K562 (cell line): ENCODE measurements around the gene EIF2S3. TPM values are rescaled to one million over a fixed set of nuclear protein-coding genes. Genes with fewer than 3 reads are reported as not detected.
A peak's percentile ranks its signal among the peaks of the same experiment; 100 is the strongest.

ENCODE experiments used
- BRF2 ChIP-seq: IDR thresholded peaks from 3 replicates; pipeline ENCODE4 v1.6.1; 2011; ENCODE audit warnings: borderline replicate concordance, mild to moderate bottlenecking; ENCODE audit not compliant: insufficient read length, insufficient read depth
- CAMTA2 ChIP-seq: fragments of 250-450 bp; sonication (Bioruptor Pico); conservative IDR thresholded peaks from 2 replicates; pipeline ENCODE4 v1.5.1; 2022
- CBFA2T3 ChIP-seq: fragments of 450-650 bp; IDR thresholded peaks from 2 replicates; pipeline ENCODE4 v1.6.1; 2017
- CEBPG ChIP-seq, 3 experiments: fragments of 200-800 bp in 1 of 3; sonication (Bioruptor generic) in 1 of 3; sonication (generic) in 1 of 3; formaldehyde crosslinking in 1 of 3; IDR thresholded peaks in 2 of 3; conservative IDR thresholded peaks in 1 of 3; 2 replicates each; pipeline versions ENCODE4 v1.6.1 to v1.8.0; 2016 to 2022; ENCODE audit warnings: missing compliant biosample characterization in 2 of 3, missing genetic modification characterization in 2 of 3, mild to moderate bottlenecking in 1 of 3, missing genetic modification reagents in 1 of 3
- EGR1 ChIP-seq: fragments of 450-650 bp; conservative IDR thresholded peaks from 2 replicates; pipeline ENCODE4 v1.6.1; 2017; ENCODE audit warnings: mild to moderate bottlenecking
- ETS2 ChIP-seq: IDR thresholded peaks from 2 replicates; pipeline ENCODE4 v1.6.1; 2016; ENCODE audit warnings: borderline replicate concordance, missing genetic modification characterization, mild to moderate bottlenecking, moderate library complexity, missing compliant biosample characterization; ENCODE audit not compliant: poor library complexity, severe bottlenecking
- FOXJ2 ChIP-seq: fragments of 200-800 bp; sonication (Bioruptor generic); IDR thresholded peaks from 2 replicates; pipeline ENCODE4 v1.6.1; 2016; ENCODE audit warnings: missing genetic modification characterization, missing compliant biosample characterization
- GABPB1 ChIP-seq: sonication (generic); formaldehyde crosslinking; IDR thresholded peaks from 2 replicates; pipeline ENCODE4 v1.8.0; 2022; ENCODE audit warnings: mild to moderate bottlenecking, missing genetic modification reagents
- KDM2B ChIP-seq: fragments of 250-450 bp; sonication (Bioruptor Pico); IDR thresholded peaks from 2 replicates; pipeline ENCODE4 v1.8.0; 2021; ENCODE audit warnings: mild to moderate bottlenecking, moderate library complexity
- KHSRP ChIP-seq: fragments of 450-650 bp; IDR thresholded peaks from 2 replicates; pipeline ENCODE4 v1.6.1; 2017
- MAFF ChIP-seq: IDR thresholded peaks from 2 replicates; pipeline ENCODE4 v1.6.1; 2012; ENCODE audit warnings: low read length, improper control_type of control experiment
- MYC ChIP-seq, 2 experiments: fragments of 250-450 bp in 1 of 2; sonication (Bioruptor Pico) in 1 of 2; IDR thresholded peaks; 2 replicates each; pipeline versions ENCODE4 v1.5.1 to v1.6.1; 2012 to 2021; ENCODE audit warnings: low read depth in 2 of 2, borderline replicate concordance in 1 of 2, improper control_type of control experiment in 1 of 2, low read length in 1 of 2, mild to moderate bottlenecking in 1 of 2, moderate library complexity in 1 of 2
- NCOR1 ChIP-seq: fragments of 450-650 bp; IDR thresholded peaks from 2 replicates; pipeline ENCODE4 v1.6.1; 2016; ENCODE audit warnings: mild to moderate bottlenecking, moderate library complexity
- POLR2G ChIP-seq: fragments of 200-400 bp; formaldehyde crosslinking; IDR thresholded peaks from 2 replicates; pipeline ENCODE4 v1.6.1; 2017; ENCODE audit warnings: low read depth, mild to moderate bottlenecking, antibody characterized with exemption, low read length, moderate library complexity
- PTBP1 ChIP-seq: fragments of 200-400 bp; formaldehyde crosslinking; IDR thresholded peaks from 2 replicates; pipeline ENCODE4 v1.6.1; 2017; ENCODE audit warnings: low read depth, low read length
- SIN3B ChIP-seq: fragments of 450-650 bp; IDR thresholded peaks from 2 replicates; pipeline ENCODE4 v1.6.1; 2017; ENCODE audit warnings: low read depth, mild to moderate bottlenecking, moderate library complexity
- SLC30A9 ChIP-seq: fragments of 250-450 bp; sonication (Bioruptor Pico); IDR thresholded peaks from 2 replicates; pipeline ENCODE4 v1.8.0; 2022; ENCODE audit warnings: mild to moderate bottlenecking, moderate library complexity
- SMARCE1 ChIP-seq: fragments of 450-650 bp; IDR thresholded peaks from 2 replicates; pipeline ENCODE4 v1.7.1; 2016; ENCODE audit warnings: mild to moderate bottlenecking
- SNIP1 ChIP-seq: fragments of 450-650 bp; IDR thresholded peaks from 2 replicates; pipeline ENCODE4 v1.7.1; 2017; ENCODE audit warnings: low read depth, mild to moderate bottlenecking
- SRSF9 ChIP-seq: fragments of 200-400 bp; formaldehyde crosslinking; IDR thresholded peaks from 2 replicates; pipeline ENCODE4 v1.6.1; 2017; ENCODE audit warnings: low read depth, low read length, borderline replicate concordance
- TEAD1 ChIP-seq, 2 experiments: fragments of 450-650 bp in 1 of 2; sonication (generic) in 1 of 2; formaldehyde crosslinking; IDR thresholded peaks; 2 replicates each; pipeline versions ENCODE4 v1.4.0 to v1.8.0; 2020 to 2022; ENCODE audit warnings: mild to moderate bottlenecking in 2 of 2, missing genetic modification reagents in 1 of 2
- TOE1 ChIP-seq, 2 experiments: fragments of 450-650 bp in 1 of 2; sonication (generic) in 1 of 2; formaldehyde crosslinking in 1 of 2; IDR thresholded peaks; 2 replicates each; pipeline versions ENCODE4 v1.7.1 to v1.8.0; 2016 to 2022; ENCODE audit warnings: borderline replicate concordance in 2 of 2, mild to moderate bottlenecking in 2 of 2, antibody characterized with exemption in 1 of 2, inconsistent platforms in 1 of 2, low read depth in 1 of 2, missing genetic modification reagents in 1 of 2, moderate library complexity in 1 of 2
- ZNF184 ChIP-seq: sonication (generic); formaldehyde crosslinking; IDR thresholded peaks from 2 replicates; pipeline ENCODE4 v1.5.0; 2020; ENCODE audit warnings: missing genetic modification reagents
- ZNF41 ChIP-seq: fragments of 250-450 bp; sonication (Bioruptor Pico); conservative IDR thresholded peaks from 2 replicates; pipeline ENCODE4 v1.4.0; 2020; ENCODE audit warnings: mild to moderate bottlenecking
- polyA plus RNA-seq, 8 experiments: library from polyadenylated mRNA; depleted of rRNA in 4 of 8; stranded (reverse) in 5 of 8; unstranded in 3 of 8; fragments of >200 nt; fragmentation: Nextera tagmentation in 2 of 8; fragmentation: Illumina TruSeq in 1 of 8; extraction: Ambion mirVana in 2 of 8; extraction: Trizol in 1 of 8; gene quantifications; 2 replicates each; pipeline versions ENCODE4 v1.2.1 to v1.2.3, GENCODE V29; 2011 to 2014; ENCODE audit warnings: inconsistent platforms in 1 of 8, missing spikeins in 1 of 8
- total RNA-seq, 7 experiments: library from RNA; depleted of rRNA in 6 of 7; stranded (reverse); fragments of >200 nt in 6 of 7; fragmentation: Illumina TruSeq in 2 of 7; extraction: Trizol in 2 of 7; gene quantifications; 2 replicates each; pipeline versions ENCODE4 v1.2.1 to v1.2.3, GENCODE V29; 2011 to 2021; ENCODE audit warnings: low replicate concordance in 1 of 7
- TF ChIP-seq, protein P1 (sequence below): sonication (generic); formaldehyde crosslinking; IDR thresholded peaks from 2 replicates; pipeline ENCODE4 v1.8.0; 2022; ENCODE audit warnings: missing genetic modification reagents, mild to moderate bottlenecking, borderline replicate concordance
- TF ChIP-seq, protein P2 (sequence below): fragments of 250-450 bp; sonication (Bioruptor Pico); IDR thresholded peaks from 2 replicates; pipeline ENCODE4 v1.9.0; 2021; ENCODE audit warnings: mild to moderate bottlenecking
- TF ChIP-seq, protein P3 (sequence below), 2 experiments: fragments of 250-450 bp in 1 of 2; fragments of 450-650 bp in 1 of 2; sonication (Bioruptor Pico) in 1 of 2; IDR thresholded peaks; 2 replicates each; pipeline versions ENCODE4 v1.6.1 to v1.8.0; 2016 to 2021; ENCODE audit warnings: mild to moderate bottlenecking in 2 of 2, moderate library complexity in 2 of 2, missing compliant biosample characterization in 1 of 2, missing genetic modification characterization in 1 of 2

The EIF2S3 gene
- total and polyA plus RNA-seq, 9 of the 15 experiments (the other 6 are each of a cell fraction or from before 2014, with no cell fraction given), result 148 to 439 (median 275) TPM

DNA sequence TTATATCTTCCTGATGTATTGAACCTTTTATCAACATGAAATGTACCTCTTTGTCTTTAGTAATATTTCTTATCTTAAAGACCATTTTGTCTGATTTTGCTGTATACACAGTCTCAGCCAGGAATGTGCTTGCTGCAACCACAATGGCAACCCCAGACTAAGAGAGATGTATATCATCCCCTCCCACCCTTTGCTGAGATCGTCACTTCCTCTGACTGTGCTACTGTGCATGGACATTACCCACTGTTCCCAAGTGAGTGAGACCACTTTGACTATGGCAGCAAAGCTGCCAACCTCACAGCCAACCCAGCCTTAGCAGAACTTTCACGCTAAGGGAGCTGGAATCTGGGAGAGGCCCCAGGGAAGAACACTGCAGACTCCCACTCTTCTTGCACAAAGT, 46.0 kb downstream of the EIF2S3 start (continued):
- no peak for TF ChIP-seq TOE1 (IDR thresholded peaks at IDR 0.05; ENCODE audit: borderline replicate concordance)
- TF ChIP-seq TOE1 (CRISPR knock-in tag; IDR thresholded peaks at IDR 0.05; ENCODE audit: borderline replicate concordance, low read depth), result no peak
- no peak for TF ChIP-seq SRSF9
- TF ChIP-seq ETS2 (tag), result no peak
- no peak for TF ChIP-seq SMARCE1
- no peak for TF ChIP-seq KHSRP
- TF ChIP-seq, protein P1, sequence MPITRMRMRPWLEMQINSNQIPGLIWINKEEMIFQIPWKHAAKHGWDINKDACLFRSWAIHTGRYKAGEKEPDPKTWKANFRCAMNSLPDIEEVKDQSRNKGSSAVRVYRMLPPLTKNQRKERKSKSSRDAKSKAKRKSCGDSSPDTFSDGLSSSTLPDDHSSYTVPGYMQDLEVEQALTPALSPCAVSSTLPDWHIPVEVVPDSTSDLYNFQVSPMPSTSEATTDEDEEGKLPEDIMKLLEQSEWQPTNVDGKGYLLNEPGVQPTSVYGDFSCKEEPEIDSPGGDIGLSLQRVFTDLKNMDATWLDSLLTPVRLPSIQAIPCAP (CRISPR knock-in tag), result no peak
- 0 out of 2 replicates have a peak, but pooled peaks have one; percentile 14 for TF ChIP-seq CBFA2T3
- TF ChIP-seq, protein P2, sequence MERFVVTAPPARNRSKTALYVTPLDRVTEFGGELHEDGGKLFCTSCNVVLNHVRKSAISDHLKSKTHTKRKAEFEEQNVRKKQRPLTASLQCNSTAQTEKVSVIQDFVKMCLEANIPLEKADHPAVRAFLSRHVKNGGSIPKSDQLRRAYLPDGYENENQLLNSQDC (CRISPR knock-in tag), result no peak
- no peak for TF ChIP-seq SNIP1
- no peak for TF ChIP-seq SLC30A9 (CRISPR knock-in tag)
- no peak for TF ChIP-seq FOXJ2 (tag)
- TF ChIP-seq ZNF41 (CRISPR knock-in tag), result no peak
- TF ChIP-seq MAFF, result no peak
- no peak for TF ChIP-seq CAMTA2 (CRISPR knock-in tag)
- peak; percentile 41; the same call in 1 of the 2 replicates for TF ChIP-seq GABPB1 (CRISPR knock-in tag)
- TF ChIP-seq POLR2G, result no peak
- TF ChIP-seq TEAD1 (CRISPR knock-in tag; IDR thresholded peaks at IDR 0.05), result peak in 1 of 2 experiments; percentile 94; a peak in 3 of 4 replicates
- TF ChIP-seq, protein P3, sequence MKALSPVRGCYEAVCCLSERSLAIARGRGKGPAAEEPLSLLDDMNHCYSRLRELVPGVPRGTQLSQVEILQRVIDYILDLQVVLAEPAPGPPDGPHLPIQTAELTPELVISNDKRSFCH (CRISPR knock-in tag; IDR thresholded peaks at IDR 0.05), result no peak
- TF ChIP-seq, protein P3 (tag; IDR thresholded peaks at IDR 0.05), result no peak
- no peak for TF ChIP-seq ZNF184 (CRISPR knock-in tag)
- TF ChIP-seq BRF2, result no peak
- peak; percentile 24; the same call in 1 of the 2 replicates for TF ChIP-seq EGR1
- TF ChIP-seq SIN3B, result no peak
- no peak for TF ChIP-seq MYC (IDR thresholded peaks at IDR 0.05; ENCODE audit: low read depth, low read length)
- no peak for TF ChIP-seq MYC (CRISPR knock-in tag; IDR thresholded peaks at IDR 0.05; ENCODE audit: borderline replicate concordance, low read depth)
- no peak for TF ChIP-seq KDM2B (CRISPR knock-in tag)
- no peak for TF ChIP-seq NCOR1
- TF ChIP-seq CEBPG (CRISPR knock-in tag; IDR thresholded peaks at IDR 0.05), result no peak
- no peak for TF ChIP-seq CEBPG (tag; conservative IDR thresholded peaks at IDR 0.05 in 1 of 2, IDR thresholded peaks at IDR 0.05 in 1 of 2)
- no peak for TF ChIP-seq PTBP1
